GM18519 (cell line): ENCODE data around the gene COX10.
"Not testable (repeated sequence)": the region's sequence is repeated elsewhere in the genome, so short reads cannot be mapped to it uniquely, and the experiment has no call there.

Source experiments
- ATAC-seq: cut with Tn5 transposase; IDR thresholded peaks from one replicate; pipeline ENCODE4 v1.9.1; 2021; ENCODE audit warnings: mild to moderate bottlenecking, moderate library complexity; ENCODE audit not compliant: unreplicated experiment, low FRiP score

COX10 gene

DNA sequence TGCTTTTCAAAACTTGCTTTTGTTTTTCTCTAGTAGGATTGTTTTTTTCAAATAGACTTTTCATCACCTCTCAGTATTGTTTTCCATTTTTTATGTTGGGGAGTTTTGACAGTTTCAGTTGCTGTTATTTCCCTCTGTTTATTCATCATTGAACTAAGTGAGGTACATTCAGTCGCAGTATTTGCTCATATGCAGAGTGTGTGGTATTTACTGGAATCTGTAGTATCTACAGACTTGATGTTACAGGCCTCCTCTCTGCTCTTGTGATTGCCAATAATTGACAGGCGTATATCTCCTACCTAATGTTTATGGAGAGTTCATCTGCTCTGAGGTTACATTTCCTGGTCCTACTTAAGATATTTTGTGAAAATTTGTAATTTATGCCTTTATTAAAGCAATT is 49.6 kb downstream of the COX10 start:
- ATAC-seq = no peak

DNA sequence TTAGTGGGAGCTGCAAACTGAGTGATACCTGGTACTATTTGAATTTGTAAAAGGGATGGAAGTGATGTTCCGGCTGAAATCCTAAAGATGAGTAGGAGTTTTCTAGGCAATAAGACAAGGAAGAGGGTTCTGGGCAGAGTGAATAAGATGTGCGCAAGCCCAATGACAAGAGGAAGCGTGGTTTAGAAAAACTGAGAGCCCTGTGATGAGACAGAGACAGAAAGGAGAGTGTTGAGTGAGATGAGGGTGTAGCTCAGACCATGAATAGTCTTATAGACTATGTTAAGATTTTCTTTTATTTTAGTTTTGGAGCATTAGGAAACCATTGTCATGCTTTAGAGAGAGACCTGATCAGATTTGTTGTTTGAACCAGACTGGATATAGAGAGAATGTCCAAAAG is 50.2 kb downstream of the COX10 start:
- no peak for ATAC-seq

DNA sequence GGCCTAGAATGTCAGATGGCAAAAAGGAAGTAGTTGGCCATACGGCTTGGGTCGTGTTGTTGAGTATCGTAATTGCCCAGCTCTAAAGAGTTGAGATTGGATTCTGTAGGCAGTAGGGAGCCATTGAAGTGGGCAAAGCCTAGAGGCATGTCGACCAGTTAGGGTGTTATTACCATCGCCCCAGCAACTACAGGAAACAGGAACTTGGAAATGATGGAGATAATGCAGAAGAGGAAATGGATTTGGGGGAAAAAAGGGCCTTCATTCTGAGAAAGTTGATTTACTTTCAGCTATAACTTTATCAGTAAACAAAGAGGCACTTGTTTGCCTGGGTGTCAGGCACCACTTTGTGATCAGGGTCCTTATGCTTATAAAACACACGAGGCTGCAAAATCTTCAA is 52.6 kb downstream of the COX10 start:
- ATAC-seq = no peak

DNA sequence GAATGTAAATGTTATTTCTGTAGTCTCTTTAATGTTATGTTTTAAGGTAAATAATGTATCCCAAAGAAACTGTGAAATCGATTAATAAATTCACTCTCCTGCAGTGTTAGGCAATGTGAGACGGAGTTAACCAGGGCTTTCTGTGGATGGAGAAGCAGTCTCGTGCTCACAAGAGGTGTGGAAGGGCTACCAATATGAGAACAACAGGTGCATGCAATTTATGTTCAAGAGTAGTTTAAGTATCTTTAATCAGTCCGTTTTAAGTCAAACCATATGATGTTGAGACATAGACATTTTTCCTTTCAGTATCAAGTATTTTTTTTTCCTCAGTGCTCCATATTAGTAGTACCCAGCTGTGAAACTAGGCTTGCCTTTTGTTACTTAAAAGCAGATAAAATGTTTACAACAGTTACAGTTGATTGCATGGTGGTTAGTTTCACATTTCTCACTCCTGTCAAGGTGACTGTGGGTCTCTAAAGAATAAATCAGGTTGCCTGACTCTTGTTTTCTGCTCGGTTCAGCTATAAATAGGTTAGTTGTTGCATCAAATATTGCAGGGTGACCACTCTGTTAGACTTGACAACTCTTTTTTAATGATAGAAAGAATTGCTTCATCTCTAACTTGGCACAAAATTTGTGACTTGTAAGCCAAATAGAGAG is 54.4 kb downstream of the COX10 start:
- no peak for ATAC-seq

DNA sequence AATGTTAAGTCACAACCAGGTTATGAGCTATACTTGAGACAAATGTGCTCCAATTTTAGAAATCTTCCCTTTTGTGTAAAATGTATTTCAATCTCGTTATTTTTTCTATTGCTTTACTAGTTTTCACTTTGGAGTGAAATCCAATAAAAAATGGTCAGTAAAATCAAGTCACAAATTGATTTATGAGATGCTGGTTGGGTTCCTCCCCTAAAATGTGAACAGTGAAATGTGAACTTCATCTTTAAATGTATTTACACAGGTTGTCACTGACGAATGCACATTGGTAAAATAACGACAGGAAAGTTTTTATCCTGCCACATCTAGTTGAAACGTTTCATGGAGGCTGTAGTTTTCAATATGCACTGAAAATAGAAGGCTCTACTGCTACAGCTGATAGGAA is 55.5 kb downstream of the COX10 start:
- ATAC-seq = no peak

DNA sequence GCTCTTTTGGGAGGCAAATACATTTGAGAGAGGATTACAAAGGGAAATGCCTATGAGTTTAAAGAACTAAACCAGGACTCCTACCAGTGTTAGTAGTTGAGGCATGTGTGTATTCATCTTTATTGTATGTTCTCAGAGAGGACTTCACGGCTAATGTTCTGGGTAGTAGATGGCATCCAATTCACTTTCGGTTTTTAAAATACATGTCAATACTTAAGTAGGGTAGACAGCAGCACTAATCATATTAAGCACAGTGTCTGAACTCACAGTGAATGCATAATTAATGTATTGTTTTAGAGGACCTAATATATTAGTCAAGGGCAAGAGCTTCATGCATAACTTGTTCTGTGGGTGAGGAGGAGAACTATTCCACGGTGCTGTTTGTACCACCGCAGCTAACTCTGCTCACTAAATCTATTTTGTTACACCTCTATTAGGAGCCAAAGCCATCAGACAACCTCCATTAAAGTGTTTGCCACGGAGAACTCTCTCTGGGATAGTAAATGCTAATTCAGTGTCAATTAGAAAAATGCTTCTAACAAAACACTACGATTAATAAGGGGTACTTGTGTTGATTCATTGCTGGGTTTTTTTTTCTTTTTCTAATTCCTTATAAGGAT is 56.3 kb downstream of the COX10 start:
- no peak for ATAC-seq

DNA sequence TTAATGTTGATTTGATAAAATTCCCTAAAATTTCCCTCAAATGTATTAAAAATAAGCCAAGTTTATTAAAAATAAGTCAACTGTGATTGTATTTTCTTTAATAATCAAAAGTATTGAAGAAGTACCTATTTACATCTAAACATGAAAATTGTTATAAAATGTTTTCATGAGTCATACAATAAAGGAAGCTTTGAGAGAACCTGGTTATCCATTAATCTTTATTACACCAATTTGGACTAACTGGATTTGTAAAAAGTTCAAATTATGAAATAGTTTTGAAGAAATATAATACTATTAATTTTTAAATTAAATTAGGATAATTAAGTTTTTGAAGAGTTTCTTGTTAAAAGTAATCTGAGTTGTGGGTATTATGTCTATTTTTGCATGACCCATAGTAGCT is 63.8 kb downstream of the COX10 start:
- no peak for ATAC-seq

DNA sequence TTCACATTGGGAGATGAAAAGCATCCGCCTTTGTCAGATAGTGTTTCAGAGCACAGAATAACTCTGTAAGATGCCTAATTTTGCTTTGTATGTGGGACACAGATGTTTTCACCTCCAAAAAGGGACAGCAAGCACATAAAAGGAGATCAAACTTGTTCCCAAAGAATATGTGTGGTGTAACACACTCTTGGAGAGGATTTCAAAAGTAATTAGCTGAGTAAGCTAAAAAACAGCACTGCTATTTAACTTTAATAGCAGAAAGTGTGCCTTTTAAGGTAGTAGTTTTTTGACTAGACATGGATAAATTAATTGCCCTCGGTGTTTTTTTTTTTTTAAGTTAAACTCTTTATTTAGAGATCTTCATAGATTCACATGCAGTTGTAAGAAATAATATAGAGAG is 65.2 kb downstream of the COX10 start:
- ATAC-seq = no peak

DNA sequence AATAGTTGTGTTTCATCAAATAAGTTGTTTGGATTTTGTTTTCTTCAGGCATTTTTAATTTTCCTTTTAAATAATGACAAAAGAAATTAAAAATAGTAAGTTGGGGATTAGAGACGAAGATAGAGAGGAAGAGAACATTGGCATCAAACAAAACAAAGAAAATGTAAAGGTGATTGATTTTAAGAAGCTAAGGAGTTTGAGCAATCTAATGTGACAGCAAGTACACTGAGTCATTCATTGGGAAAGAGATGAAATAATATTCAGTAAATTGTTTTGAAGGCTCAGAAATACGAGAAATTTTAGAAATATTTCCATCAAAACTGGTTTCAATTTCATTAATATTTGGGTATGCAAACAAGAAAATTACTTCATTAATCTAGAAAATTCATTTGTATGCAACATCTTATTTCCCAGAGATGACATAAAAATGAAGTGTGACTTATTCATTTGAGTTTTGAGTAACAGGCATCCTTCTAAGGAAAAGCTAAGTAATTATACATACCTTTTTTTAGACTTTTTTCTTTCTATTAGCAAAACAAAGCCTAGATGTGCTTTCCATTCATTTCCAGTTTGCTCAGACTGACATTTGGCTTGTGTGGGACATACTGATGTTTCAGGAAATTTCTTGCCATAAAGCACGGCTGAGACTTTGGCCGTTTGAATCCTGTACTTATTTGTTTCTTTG is 66.7 kb downstream of the COX10 start:
- no peak for ATAC-seq

DNA sequence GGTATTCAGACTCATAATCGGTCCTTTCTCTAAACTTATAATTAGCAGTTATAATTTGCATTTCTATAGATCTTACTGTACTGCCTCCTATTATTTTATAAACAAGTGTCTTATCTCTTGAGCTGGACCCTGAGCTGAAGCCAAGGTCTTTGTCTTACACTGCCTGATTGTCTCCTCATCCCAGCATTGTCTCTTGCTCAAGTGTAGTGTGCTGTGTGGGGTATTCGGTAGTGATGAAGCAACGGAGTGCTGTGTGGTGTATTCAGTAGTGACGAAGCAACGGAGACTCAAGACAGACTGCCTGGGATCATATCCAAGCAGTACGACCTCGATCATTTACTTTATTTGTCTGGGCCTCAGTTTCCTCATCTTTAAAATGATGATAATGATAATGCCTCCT is 69.3 kb downstream of the COX10 start:
- ATAC-seq = no peak

DNA sequence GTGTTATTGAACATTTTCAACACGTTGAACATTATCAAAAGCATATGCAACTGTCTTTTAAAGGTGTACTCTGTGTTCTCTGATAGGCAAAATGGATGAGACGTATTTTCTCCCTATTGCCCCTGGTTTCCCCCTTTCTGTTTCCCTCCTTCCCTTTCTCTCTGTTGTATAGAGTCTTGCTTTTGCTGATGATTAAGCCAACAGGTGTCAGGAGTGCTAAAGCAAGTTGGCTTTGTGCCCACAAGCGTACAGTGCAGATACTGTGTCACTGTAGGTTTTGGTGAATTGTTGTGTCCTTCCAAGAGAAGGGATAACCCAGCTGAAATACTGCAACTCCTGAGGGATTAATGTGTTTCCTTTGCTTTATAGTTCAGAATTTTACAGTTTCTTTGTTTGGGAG is 74.4 kb downstream of the COX10 start:
- no peak for ATAC-seq

DNA sequence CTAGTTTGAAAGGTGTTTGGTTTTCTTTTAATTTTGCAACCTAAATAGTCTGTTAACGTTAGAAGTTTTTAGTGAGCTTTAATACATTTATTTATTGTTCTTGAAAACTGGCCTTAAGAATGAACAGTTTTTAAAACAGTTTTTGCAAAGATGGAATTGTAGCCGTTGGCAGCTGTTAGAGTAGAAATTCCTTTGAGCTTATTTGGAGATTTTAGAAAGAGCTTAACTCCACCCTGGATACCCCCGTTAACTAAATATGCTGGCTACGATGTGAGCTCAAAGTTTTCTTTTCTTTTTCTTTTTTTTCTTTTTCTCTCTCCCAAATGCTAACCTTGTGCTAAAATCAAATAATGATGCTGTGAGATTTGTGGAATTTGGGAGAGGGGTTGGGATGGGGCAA is 75.2 kb downstream of the COX10 start:
- ATAC-seq = no peak

DNA sequence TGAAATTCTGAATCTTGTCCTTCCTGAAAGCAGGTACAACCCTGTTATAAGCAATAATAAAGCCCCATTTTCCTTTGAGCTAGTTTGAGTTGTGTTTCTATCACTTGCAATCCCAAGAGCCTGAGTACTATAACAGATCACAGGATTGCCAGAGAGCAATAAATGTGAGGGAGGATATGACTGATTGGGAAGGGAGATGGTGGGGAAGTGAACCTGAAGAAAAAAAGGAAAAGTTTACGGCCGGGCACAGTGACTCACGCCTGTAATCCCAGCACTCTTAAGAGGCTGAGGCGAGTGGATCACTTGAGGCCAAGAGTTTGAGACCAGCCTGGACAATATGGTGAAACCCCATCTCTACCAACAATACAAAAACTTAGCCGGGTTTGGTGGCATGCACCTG is 80.4 kb downstream of the COX10 start:
- ATAC-seq = no peak

DNA sequence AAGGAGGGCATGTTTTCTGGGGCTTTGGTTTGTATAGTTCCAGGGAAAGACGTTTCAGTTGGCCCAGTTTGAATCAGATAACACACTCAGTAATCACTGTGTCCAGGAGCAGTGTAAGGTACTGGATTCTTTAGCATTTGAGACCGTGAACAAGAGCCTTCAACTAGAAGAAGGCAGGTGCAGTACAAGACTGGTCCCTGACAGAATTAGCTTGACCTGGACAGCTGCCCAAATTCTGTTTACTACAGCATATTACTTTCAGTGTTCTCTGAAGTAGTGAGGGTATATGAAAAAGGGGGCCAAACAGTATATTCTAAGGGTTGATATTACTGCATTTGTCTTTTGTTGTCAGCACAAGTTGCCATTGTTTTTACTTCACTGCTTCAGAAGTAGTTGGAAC is 81.3 kb downstream of the COX10 start:
- no peak for ATAC-seq

DNA sequence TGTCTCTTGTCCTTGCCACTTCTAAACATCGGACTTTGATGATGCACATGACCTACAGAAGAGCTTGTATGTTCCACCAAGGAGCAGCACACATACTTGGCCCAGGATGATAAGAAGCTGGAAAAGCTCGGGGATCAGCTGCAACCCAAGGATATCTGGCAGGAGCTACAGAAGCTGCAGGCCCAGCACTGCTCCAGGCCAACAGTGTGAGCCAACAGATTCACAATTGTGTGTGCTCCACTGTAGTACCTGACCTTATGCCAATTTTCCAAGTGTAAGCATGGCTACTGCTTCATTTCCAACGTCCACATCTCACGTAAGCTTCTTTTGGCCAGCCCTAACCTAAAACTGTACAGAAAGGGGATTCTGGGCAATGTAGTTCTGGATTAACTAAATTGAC is 83.4 kb downstream of the COX10 start:
- no peak for ATAC-seq

DNA sequence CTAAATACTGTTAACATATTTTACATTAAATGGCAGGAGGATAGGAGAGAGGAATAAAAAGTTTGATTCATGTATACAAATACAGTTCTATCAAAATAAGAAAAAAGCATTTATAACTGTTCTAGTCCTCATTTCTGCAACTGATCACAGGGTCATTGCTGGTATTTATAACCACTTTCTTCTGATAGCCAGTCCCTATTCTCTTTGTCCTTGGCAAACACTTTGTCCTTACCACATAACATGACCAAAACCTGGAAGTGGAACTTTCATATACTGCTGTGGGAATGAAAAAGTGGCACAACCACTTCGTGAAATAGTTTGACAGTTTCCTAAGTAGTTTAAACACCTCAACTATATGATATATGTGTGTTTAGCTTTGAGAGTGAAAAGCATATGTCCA is 84.1 kb downstream of the COX10 start:
- no peak for ATAC-seq

DNA sequence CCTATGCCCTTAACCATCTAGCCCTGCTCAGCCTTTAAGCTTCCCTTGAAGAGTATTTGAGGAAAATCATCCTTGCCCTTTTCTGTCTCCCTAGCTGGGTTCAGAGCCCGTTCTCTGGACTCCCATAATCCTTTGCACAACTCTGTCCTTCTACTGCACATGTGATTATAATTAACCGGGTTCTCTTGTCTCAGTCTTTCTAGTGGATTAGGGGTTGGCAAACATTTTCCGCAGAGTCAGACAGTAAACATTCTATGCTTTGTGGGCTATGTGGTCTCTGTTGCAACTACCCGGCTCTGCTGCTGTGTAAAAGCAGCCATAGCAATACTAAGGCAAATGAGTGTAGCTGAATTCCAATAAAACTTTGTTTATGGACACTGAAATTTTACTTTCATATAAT is 87.4 kb downstream of the COX10 start:
- ATAC-seq = no peak

DNA sequence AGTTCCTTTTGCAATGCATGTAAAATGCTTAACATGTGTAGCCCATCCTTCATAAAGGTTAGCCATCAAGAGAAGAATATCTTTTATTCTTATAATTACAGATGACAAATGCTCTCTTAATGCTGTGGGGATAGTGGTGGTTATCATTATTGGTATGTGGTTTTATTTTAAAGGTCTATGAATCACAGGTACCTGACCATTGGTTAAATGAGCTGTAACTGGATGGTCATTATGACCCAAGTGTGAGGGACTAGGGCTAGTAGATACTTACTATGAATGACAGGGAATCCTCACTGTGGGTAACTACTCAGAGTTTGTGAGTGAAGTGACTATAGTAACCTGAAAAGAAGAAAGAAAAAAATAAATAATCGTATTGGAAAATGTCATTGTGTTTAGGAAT is 88.5 kb downstream of the COX10 start:
- ATAC-seq = no peak

DNA sequence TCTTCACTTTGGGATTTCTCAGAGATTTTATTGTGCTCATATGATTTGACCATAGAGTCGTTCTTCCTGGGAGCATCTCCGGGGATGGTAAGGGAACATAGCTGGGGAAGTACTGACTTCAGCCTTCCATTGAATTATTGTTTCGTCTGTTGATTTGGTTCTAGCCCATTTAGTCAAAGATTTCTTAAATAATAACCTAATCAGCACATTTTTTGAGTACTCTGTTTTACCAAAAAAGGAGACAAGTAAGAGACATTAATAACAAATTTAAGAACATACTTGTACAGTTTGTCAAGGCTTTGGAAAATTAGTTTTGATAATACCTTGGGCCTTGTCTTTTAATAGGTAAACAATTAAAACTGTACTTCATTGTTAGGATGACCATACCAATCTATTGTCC is 89.4 kb downstream of the COX10 start:
- no peak for ATAC-seq

DNA sequence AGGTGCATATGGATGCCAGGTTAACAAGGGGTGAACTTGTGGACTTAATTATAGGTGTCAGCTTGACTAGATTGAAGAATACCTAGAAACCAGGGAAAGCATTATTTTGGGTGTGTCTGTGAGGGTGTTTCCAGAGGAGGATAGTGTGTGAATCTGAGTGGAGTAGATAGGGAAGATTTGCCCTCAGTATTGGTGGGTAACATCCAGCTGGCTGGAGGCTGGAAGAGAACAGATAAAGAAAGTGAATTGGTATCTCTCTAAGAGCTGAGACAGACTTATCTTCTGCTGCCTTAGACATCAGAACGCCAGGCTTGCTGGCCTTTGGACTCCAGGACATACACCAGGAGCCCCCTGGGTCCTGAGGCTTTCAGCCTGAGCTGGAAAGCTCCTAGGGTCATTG is 92.1 kb downstream of the COX10 start:
- no peak for ATAC-seq

DNA sequence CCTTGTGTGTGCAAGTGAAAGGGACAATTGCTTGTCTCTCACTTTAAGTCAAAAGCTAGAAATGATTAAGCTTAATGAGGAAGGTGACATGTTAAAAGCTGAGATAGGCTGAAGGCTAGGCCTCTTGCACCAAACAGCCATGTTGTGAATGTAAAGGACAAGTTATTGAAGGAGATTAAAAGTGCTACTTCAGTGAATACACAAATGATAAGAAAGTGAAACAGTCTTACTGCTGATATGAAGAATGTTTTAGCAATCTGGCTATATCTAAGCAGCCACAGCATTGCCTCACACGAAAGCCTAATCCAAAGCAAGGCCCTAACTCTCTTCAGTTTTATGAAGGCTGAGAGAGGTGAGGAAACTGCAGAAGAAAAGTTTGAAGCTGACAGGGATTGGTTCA is 96.3 kb downstream of the COX10 start:
- ATAC-seq = no peak

DNA sequence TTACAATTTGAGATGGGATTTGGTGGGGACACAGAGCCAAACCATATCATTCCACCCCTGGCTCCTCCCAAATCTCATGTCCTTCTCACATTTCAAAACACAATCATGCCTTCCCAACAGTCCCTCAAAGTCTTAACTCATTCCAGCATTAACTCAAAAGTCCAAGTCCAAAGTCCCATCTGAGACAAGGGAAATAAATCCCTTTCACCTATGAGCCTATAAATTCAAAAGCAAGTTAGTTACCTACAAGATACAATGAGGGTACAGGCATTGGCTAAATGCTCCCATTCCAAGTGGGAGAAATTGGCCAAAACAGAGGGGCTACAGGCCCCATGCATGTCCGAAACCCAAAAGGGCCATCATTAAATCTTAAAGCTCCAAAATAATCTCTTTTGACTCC is 98.5 kb downstream of the COX10 start:
- not testable (repeated sequence) for ATAC-seq
